ENCODE results near the gene ESCO1. TPM values are rescaled to one million over a fixed set of nuclear protein-coding genes. Genes with fewer than 3 reads are reported as not detected.
A peak's percentile ranks its signal among the peaks of the same experiment; 100 is the strongest.

ESCO1 gene
- total and polyA plus RNA-seq, 2 of the 13 experiments (the other 11 are each of a cell fraction or from before 2014, with no cell fraction given) = 6.3 to 19.4 TPM

- peak; percentile 66; the same call in 1 of the 2 replicates for TF ChIP-seq AHR (CRISPR knock-in tag; IDR thresholded peaks at IDR 0.05)
- no peak for TF ChIP-seq ZSCAN31 (CRISPR knock-in tag; IDR thresholded peaks at IDR 0.05; ENCODE audit: low read depth)
- no peak for TF ChIP-seq ZNF24 (IDR thresholded peaks at IDR 0.05)
- no peak for TF ChIP-seq ARNT (IDR thresholded peaks at IDR 0.05)
- TF ChIP-seq ELF3 (CRISPR knock-in tag; IDR thresholded peaks at IDR 0.05) = no peak
- TF ChIP-seq NR2C2 (CRISPR knock-in tag; IDR thresholded peaks at IDR 0.05; ENCODE audit: borderline replicate concordance) = peak; percentile 73
- no peak for TF ChIP-seq ZBTB49 (CRISPR knock-in tag; IDR thresholded peaks at IDR 0.05; ENCODE audit: borderline replicate concordance)
- TF ChIP-seq ZNF333 (CRISPR knock-in tag; IDR thresholded peaks at IDR 0.05; ENCODE audit: borderline replicate concordance) = no peak
- no peak for TF ChIP-seq ZNF432 (CRISPR knock-in tag; IDR thresholded peaks at IDR 0.05; ENCODE audit: borderline replicate concordance)
- no peak for TF ChIP-seq ZNF770 (CRISPR knock-in tag; IDR thresholded peaks at IDR 0.05)
- no peak for TF ChIP-seq U2AF1 (optimal IDR thresholded peaks at IDR 0.05; ENCODE audit: low read depth, low read length)
- TF ChIP-seq ISL2 (CRISPR knock-in tag; IDR thresholded peaks at IDR 0.05) = peak; percentile 94
- no peak for TF ChIP-seq MAZ (IDR thresholded peaks at IDR 0.05; ENCODE audit: borderline replicate concordance, low read depth, low read length)
- TF ChIP-seq MAZ (CRISPR knock-in tag; IDR thresholded peaks at IDR 0.05; ENCODE audit: low read depth) = no peak
- no peak for TF ChIP-seq FOSL1 (CRISPR knock-in tag; IDR thresholded peaks at IDR 0.05; ENCODE audit: borderline replicate concordance)
- no peak for TF ChIP-seq ZNF670 (CRISPR knock-in tag; IDR thresholded peaks at IDR 0.05; ENCODE audit: borderline replicate concordance)
- TF ChIP-seq MAFK (conservative IDR thresholded peaks at IDR 0.05 in 1 of 2, IDR thresholded peaks at IDR 0.05 in 1 of 2; ENCODE audit: low read length in 2 of 2) = no peak
- no peak for TF ChIP-seq JDP2 (CRISPR knock-in tag; IDR thresholded peaks at IDR 0.05; ENCODE audit: borderline replicate concordance)
- no peak for TF ChIP-seq MATR3 (CRISPR knock-in tag; IDR thresholded peaks at IDR 0.05)
- TF ChIP-seq NFYC (CRISPR knock-in tag; IDR thresholded peaks at IDR 0.05) = no peak
- no peak for TF ChIP-seq SRF (IDR thresholded peaks at IDR 0.05; ENCODE audit: low read depth, low read length)
- TF ChIP-seq, protein P1, sequence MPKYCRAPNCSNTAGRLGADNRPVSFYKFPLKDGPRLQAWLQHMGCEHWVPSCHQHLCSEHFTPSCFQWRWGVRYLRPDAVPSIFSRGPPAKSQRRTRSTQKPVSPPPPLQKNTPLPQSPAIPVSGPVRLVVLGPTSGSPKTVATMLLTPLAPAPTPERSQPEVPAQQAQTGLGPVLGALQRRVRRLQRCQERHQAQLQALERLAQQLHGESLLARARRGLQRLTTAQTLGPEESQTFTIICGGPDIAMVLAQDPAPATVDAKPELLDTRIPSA (CRISPR knock-in tag; IDR thresholded peaks at IDR 0.05; ENCODE audit: borderline replicate concordance) = no peak
- TF ChIP-seq, protein P2, sequence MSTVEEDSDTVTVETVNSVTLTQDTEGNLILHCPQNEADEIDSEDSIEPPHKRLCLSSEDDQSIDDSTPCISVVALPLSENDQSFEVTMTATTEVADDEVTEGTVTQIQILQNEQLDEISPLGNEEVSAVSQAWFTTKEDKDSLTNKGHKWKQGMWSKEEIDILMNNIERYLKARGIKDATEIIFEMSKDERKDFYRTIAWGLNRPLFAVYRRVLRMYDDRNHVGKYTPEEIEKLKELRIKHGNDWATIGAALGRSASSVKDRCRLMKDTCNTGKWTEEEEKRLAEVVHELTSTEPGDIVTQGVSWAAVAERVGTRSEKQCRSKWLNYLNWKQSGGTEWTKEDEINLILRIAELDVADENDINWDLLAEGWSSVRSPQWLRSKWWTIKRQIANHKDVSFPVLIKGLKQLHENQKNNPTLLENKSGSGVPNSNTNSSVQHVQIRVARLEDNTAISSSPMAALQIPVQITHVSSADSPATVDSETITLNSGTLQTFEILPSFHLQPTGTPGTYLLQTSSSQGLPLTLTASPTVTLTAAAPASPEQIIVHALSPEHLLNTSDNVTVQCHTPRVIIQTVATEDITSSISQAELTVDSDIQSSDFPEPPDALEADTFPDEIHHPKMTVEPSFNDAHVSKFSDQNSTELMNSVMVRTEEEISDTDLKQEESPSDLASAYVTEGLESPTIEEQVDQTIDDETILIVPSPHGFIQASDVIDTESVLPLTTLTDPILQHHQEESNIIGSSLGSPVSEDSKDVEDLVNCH (CRISPR knock-in tag; IDR thresholded peaks at IDR 0.05) = no peak
- TF ChIP-seq SP140L (CRISPR knock-in tag; IDR thresholded peaks at IDR 0.05; ENCODE audit: borderline replicate concordance) = peak; percentile 86; the same call in 1 of the 2 replicates
Observed at GRCh38 chr18:21550510-21550970, 50.0 kb downstream of the ESCO1 start (continued).
